T-helper 2 cell treated with Interferon-gamma antibody and Interleukin-4, amounts not matched to agents 5 μg/mL and 100 μg/mL, for 36 hours (primary cell): ENCODE measurements around the gene ZNF521.

ENCODE experiments used
- DNase-seq: peaks from one replicate; pipeline ENCODE4 v3.0.0; 2021; ENCODE audit warnings: low spot score
- H3K27ac Mint-ChIP-seq: one replicate; pipeline ENCODE4 v1.8.0; 2021; ENCODE audit warnings: mild to moderate bottlenecking, mixed read lengths
- H3K27me3 Mint-ChIP-seq: one replicate; pipeline ENCODE4 v1.8.0; 2021; ENCODE audit warnings: low read depth, mixed read lengths
- H3K36me3 Mint-ChIP-seq: one replicate; pipeline ENCODE4 v1.8.0; 2021; ENCODE audit warnings: low read depth, mixed read lengths
- H3K4me1 Mint-ChIP-seq: one replicate; pipeline ENCODE4 v1.8.0; 2021; ENCODE audit warnings: low read depth, mixed read lengths
- H3K4me3 Mint-ChIP-seq: one replicate; pipeline ENCODE4 v1.8.0; 2022; ENCODE audit warnings: mild to moderate bottlenecking, moderate library complexity, mixed read lengths
- H3K9me3 Mint-ChIP-seq: one replicate; pipeline ENCODE4 v1.8.0; 2021; ENCODE audit warnings: mixed read lengths

Gene ZNF521

DNA sequence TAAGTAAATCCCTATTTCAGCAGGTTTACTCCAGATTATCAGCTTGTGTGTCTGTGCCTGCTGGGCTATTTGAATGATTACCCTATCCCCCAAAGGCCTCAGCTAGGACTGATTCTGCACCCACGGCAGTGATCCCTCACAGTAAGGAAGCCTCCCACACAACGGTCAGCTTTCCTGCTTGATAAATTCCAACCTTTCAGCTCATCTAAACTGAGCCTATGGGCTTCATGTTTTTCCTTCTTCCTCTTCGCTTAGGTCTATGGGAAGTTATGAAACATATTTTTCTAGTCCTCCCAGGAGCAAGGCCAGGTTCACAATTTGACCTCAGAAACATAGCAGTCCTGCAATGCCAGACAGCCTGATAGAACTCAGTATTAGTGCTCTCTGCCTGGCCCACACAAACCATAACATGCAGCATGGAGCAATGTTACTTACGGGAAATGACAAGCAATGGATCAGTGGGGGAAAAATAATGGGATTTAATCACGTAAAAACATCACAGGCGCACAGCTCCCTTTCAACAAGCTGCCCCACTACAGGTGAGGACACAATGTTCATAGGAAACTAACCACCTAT lies 170.9 kb downstream of the ZNF521 start:
- no peaks in the 10 kb centered on the region for H3K4me1 Mint-ChIP-seq
- H3K9me3 Mint-ChIP-seq: no peaks in the 10 kb centered on the region
- H3K36me3 Mint-ChIP-seq: no peaks in the 10 kb centered on the region
- peaks cover 2% of the 10 kb centered on the region for H3K27me3 Mint-ChIP-seq
- DNase-seq: no peak
- H3K4me3 Mint-ChIP-seq: no peak overlapping the region
- H3K27ac Mint-ChIP-seq: no peak overlapping the region

DNA sequence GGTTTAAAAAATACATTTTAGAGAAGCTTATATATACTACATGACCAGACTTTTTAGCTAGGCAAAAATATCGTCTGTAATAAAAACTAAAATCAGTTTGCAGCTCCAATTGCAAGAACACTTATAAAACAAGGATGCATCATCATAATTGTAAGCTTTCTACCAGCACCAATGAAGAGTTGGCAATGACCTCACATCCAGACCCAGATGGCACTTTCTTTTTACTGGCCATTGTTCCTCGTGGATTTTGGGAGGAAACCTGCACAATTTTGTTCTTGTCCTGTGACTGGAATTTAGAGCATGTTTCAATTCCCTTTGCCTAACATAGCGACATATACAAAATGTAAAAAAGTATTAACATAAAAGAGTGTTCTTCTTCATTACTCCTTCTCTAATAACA lies 174.3 kb downstream of the ZNF521 start:
- no peak for DNase-seq
- no peaks in the 10 kb centered on the region for H3K9me3 Mint-ChIP-seq
- no peaks in the 10 kb centered on the region for H3K36me3 Mint-ChIP-seq
- H3K4me3 Mint-ChIP-seq: no peak overlapping the region
- H3K27ac Mint-ChIP-seq: no peak overlapping the region
- H3K27me3 Mint-ChIP-seq: peaks cover 2% of the 10 kb centered on the region
- H3K4me1 Mint-ChIP-seq: no peaks in the 10 kb centered on the region

DNA sequence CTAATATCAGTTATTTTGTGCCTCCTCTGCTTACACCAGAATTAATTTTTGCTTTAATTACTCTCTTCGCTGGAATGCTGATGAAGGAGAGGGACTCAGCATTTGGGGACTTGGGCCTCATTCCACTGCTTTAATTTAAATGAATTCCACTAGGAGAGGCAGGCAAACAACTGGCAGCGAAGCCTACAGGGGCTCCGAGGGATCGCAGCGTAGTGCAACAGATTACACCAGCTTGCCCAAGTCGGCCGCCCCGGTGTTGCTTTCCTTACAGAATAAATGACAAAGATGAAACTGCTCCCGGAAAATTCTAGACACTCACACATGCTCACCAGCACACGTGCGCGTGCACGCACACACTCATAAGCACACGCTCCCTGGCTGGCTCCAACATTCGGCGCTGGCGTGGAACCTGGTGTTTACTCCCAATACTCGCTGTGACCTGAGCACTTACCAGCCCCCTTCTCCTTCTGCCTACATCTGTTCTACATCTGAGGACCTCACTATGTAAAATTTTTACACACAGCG lies 175.4 kb downstream of the ZNF521 start:
- Mint-ChIP-seq H3K36me3 (no peaks in the 10 kb centered on the region), H3K27me3 (peaks cover 2% of the 10 kb centered on the region), H3K9me3 (no peaks in the 10 kb centered on the region), H3K4me3 (no peak overlapping the region), H3K27ac (no peak overlapping the region), H3K4me1 (no peaks in the 10 kb centered on the region)
- no peak for DNase-seq

DNA sequence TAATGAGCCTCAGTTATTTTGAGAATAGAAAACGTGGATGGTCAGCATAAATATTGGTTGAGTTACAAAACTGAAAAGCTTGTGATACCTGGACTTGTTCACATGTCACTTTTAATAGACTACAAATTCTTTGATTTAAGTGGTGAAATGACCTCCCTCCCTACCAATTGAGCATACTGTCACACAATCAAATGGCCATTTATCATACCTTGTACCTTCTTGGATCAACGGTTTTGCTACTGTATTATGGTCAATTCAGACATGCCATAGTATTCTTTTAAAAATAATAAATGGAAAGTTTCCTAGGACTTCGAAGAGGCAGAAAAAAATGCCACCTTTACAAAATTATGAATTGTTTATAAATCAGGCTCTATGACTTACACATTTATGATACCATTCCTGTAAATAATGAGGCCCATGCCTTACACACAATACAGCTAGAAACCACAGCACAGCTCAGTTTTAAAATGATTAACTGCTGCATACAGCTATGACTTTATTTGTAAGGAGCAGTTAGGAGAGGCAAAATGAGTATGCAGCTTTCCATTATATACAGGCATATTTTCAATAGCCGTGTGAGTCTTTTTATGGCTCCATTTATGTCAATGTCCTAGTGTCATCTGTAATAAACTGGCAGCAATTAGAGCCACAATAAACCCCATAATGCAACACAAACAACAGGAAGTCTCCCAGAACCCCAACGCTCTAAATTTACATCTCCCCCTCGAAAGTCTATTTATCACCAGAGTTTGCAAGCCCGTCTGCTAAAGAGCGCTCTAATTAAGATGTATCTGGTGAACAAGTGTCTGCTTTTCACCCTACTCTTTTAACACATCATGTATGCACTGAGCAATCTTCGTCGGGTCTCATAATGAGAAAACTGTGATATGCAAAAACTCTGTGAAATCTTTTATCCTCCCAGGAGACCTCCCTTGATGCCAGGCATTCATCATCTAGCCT lies 176.1 kb downstream of the ZNF521 start:
- no peak overlapping the region for H3K27ac Mint-ChIP-seq
- H3K27me3 Mint-ChIP-seq: peaks cover 2% of the 10 kb centered on the region
- H3K4me1 Mint-ChIP-seq: no peaks in the 10 kb centered on the region
- no peak overlapping the region for H3K4me3 Mint-ChIP-seq
- H3K36me3 Mint-ChIP-seq: no peaks in the 10 kb centered on the region
- no peaks in the 10 kb centered on the region for H3K9me3 Mint-ChIP-seq
- DNase-seq: no peak

DNA sequence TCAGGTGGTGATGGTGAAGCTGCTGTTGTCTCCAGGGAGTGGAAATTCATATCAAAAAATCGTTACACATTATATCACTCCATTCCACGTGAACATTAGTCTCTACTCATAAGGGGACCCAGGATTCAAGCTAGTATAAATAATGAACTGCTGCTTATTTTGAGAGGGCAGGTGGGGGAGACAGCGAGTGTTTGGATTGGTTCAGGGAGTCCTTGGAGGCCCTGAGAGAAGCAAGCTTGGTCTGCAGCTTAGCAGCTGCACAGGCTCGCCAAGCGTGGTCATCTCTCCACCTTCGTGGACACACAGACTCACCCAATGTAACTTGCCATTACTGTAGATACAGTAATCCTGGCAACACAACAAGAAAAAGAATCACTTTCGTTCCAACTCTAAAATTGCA lies 177.6 kb downstream of the ZNF521 start:
- Mint-ChIP-seq H3K4me1 (no peaks in the 10 kb centered on the region), H3K27ac (no peak overlapping the region), H3K9me3 (no peaks in the 10 kb centered on the region), H3K36me3 (no peaks in the 10 kb centered on the region), H3K27me3 (peaks cover 2% of the 10 kb centered on the region), H3K4me3 (no peak overlapping the region)
- DNase-seq: no peak

DNA sequence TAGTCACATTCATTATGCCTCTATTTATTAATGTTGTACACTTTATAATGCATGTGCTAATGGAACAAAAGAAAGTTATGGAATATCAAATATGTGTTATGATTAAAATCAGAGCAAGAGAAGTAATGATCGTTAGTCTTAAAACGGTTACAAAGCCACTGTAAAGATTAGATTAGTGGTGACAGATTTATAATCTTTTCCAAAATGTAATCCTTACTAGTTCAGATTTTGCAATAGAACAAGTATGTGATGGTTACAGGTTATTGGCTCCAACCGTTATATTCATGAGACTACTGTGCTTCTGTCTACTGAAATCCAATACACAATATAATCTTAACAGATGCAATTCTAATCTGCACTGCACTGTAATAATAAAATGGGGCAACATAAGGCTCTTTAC lies 180.6 kb downstream of the ZNF521 start:
- H3K36me3 Mint-ChIP-seq: no peaks in the 10 kb centered on the region

DNA sequence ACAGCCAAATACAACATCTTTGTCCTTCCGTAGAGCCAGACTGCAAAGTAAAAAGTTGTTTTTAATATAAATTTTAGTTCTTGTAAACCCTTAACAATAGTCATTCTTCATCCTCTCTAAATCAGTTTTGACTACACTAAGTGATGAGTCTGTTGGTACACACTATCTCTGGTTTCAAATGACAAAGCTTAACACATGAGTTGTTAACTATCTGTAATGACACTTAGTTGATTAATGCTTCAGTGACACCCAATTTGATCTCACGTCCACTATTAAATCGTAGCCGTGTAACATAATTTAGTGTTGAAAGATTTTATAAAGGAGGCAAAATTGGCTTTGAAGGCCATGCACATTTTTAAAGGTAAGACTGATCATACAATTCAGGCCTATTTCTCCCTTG lies 181.6 kb downstream of the ZNF521 start:
- no peak overlapping the region for H3K27ac Mint-ChIP-seq
- DNase-seq: no peak
- H3K36me3 Mint-ChIP-seq: no peaks in the 10 kb centered on the region
- H3K9me3 Mint-ChIP-seq: no peaks in the 10 kb centered on the region
- H3K4me3 Mint-ChIP-seq: no peak overlapping the region
- H3K4me1 Mint-ChIP-seq: peaks cover 8% of the 10 kb centered on the region
- H3K27me3 Mint-ChIP-seq: peaks cover 2% of the 10 kb centered on the region

More for the DNA sequence above, 180.6 kb downstream of the ZNF521 start:
- H3K4me3 Mint-ChIP-seq: no peak overlapping the region
- H3K27ac Mint-ChIP-seq: no peak overlapping the region
- no peaks in the 10 kb centered on the region for H3K4me1 Mint-ChIP-seq
- H3K9me3 Mint-ChIP-seq: no peaks in the 10 kb centered on the region
- no peak for DNase-seq
- H3K27me3 Mint-ChIP-seq: peaks cover 2% of the 10 kb centered on the region

DNA sequence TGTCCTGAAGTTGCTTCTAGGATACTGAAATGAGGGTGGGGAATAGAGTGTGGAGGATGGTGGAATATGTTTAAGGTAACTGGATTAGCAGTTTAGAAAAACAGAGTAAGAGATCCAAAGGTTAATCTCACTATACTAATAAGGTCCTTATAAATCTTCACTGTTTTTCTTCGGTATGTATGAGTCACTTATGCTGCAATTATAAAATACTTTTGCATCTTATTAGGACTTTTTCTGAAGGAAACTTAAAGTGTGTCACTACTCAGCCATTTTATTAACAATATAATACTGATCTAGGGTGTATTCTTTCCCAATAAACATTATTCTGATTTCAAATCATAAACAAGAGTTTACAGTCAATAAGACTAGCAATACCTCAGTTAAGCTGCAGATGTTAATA lies 182.3 kb downstream of the ZNF521 start:
- no peaks in the 10 kb centered on the region for H3K36me3 Mint-ChIP-seq
- H3K27me3 Mint-ChIP-seq: peaks cover 2% of the 10 kb centered on the region
- no peak for DNase-seq
- H3K27ac Mint-ChIP-seq: no peak overlapping the region
- peaks cover 14% of the 10 kb centered on the region for H3K4me1 Mint-ChIP-seq
- no peaks in the 10 kb centered on the region for H3K9me3 Mint-ChIP-seq
- no peak overlapping the region for H3K4me3 Mint-ChIP-seq

DNA sequence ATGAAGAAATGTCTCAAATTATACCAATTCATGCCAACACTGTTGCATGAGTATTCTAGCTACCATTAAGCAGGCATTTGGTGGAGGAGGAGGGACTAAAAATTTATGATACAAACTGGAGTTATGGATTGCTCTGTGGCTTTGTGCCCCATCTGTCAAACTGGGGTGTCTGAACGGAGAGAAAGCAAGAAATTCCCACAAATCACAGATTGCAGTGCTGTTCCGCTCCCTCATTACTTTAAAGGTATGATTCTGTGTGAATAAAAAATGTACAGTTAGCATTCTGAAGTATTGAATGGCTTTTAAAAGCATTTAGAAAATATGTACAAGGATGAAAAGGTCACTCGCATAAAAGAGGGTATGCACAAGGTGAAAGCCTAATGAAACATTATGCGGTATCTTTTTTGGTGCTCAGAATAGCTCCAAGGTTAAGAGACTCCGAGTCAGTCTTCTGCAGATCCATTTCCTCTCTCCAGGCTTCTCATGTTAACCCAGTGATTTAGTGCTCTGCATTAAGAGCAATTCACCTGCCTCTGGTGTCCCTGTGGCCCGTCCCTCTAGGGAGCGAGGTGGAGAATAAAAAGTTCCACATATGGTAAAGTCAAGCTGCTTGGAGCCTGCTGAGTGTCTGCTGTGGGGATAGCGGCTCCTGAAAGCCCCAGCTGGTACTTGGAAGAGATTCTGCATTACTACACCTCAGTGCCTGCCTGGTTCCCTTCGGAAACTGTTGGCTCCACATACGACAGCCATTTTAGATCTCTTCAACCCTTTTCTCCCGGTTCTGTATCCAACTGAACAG lies 184.2 kb downstream of the ZNF521 start:
- Mint-ChIP-seq H3K27me3 (peaks cover 2% of the 10 kb centered on the region), H3K27ac (no peak overlapping the region), H3K9me3 (no peaks in the 10 kb centered on the region), H3K36me3 (no peaks in the 10 kb centered on the region), H3K4me1 (peaks cover 23% of the 10 kb centered on the region), H3K4me3 (no peak overlapping the region)
- DNase-seq: no peak

DNA sequence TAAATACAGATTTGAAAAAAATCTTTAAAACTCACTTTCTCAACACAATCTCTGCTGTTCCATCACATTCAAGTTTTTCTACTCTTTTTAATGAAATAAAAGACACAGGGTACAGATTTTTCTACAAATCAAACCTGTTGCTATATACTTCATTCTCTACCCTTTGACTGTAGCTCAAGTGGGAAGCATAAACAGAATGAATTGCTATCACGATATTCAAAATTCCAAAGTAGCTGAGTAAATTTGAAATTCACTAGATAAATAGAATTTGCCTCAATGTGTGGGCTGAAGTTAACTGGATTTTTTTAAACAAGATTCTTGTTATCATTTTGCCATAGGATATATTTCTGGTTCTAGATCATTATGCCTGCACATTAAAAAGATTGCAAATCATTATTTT lies 185.9 kb downstream of the ZNF521 start:
- Mint-ChIP-seq H3K9me3 (no peaks in the 10 kb centered on the region), H3K4me1 (peaks cover 23% of the 10 kb centered on the region), H3K36me3 (no peaks in the 10 kb centered on the region), H3K4me3 (no peak overlapping the region), H3K27me3 (no peaks in the 10 kb centered on the region), H3K27ac (no peak overlapping the region)
- no peak for DNase-seq

DNA sequence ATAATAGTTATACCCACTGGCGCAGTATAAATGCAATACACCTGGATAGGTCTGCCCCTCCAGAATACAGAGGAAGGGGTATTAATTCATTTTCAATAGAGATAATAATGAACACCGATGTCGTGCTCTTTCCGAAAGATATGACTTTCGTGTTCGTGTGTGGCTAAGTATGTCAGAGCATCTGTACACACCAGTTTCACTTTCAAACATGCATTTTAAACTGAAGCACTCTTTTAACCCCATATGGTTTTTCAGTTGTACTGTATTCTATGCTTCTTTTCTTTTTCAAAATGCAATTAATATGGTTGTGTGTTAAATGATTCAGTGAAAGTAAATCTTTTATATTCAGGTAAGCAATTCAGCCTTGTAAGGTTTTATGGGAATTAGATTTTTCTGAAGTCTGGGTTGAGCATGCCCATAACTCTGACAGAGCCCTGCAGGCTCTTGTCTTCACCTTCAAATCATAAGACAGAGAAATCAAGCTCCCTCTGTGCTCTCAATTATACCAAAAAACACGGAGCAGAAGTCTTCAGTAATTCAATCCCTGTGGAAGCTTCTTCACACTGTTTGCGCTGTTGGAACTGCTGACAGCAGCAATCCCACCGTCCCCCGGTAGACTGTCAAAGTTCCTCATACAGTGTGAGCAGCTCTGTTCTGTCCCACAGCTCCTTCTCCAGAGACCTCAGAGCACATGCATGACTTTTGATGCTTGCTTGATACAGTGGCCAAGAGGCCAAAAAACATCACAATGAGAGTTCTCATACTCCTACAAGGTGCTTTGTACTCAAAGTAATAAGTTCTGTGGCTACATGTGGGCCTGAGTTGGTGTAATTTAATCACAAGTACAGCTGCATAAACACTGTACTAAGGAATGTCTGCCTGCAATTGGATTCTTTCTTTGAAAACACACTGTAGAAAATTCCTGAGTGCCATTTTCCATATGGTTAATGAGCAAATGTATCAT lies 186.8 kb downstream of the ZNF521 start:
- Mint-ChIP-seq H3K4me3 (peak overlapping the region; percentile 77), H3K36me3 (no peaks in the 10 kb centered on the region), H3K27me3 (no peaks in the 10 kb centered on the region), H3K27ac (peak overlapping the region; percentile 76), H3K9me3 (no peaks in the 10 kb centered on the region), H3K4me1 (peaks cover 23% of the 10 kb centered on the region)
- no peak for DNase-seq

DNA sequence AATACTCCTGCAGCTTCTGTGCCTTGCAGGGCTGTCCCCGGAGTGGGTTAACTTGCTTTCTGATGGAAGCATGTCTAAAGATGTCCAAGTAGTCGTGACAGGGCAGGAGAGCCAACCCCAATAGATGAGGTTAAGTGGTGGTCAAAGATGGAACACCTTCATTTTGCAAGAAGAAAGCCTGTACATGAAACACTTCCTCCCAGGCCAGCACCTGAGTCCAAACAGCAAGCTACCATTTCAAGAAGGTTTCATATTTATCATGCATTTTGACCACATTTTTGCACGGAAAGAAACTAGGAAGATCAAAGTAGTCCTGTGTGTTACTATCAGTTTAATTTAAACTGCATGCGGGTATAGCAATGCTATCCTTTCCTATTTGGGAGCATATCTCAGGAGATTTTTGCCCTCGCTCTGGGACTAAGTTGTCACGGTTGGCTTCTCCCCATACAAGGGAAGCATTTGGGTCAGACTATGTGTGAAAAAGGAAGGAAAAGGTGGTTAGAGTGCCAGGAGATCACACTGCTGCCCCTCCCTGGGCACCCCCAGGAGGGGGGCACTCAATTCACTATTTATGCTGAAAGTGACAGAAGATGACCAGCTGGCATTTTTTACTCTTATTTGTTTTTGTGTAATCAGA lies 187.6 kb downstream of the ZNF521 start:
- H3K27me3 Mint-ChIP-seq: no peaks in the 10 kb centered on the region
- H3K27ac Mint-ChIP-seq: peak overlapping the region; percentile 76
- peaks cover 23% of the 10 kb centered on the region for H3K4me1 Mint-ChIP-seq
- no peaks in the 10 kb centered on the region for H3K9me3 Mint-ChIP-seq
- H3K4me3 Mint-ChIP-seq: peak overlapping the region; percentile 77
- no peaks in the 10 kb centered on the region for H3K36me3 Mint-ChIP-seq
- DNase-seq: no peak

DNA sequence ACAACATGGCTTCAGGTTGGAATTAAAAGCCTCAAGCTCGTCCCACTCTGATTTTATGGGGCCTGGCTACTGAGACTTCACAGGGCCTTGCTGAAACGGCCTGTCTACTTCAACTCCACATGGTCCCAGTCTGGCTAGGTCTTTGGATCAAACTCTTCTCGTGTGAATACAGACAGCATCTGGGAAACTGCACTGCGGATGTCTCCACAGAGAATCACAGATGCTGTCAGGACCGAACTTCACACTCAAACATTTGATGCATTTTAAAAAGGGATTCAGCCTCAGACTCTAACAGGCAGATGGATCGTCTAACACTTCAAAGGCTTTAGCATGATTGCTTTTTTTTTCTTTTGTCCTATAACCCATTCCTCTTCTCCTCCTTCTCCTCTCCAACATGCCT lies 198.5 kb downstream of the ZNF521 start:
- Mint-ChIP-seq H3K27me3 (no peaks in the 10 kb centered on the region), H3K27ac (no peak overlapping the region), H3K36me3 (no peaks in the 10 kb centered on the region), H3K9me3 (peaks cover 7% of the 10 kb centered on the region), H3K4me3 (no peak overlapping the region), H3K4me1 (no peaks in the 10 kb centered on the region)
- DNase-seq: no peak
